ENCODE data around the gene ESYT2.
A peak's percentile ranks its signal among the peaks of the same experiment; 100 is the strongest.
"Not testable (repeated sequence)": the region's sequence is repeated elsewhere in the genome, so short reads cannot be mapped to it uniquely, and the experiment has no call there.

Gene ESYT2

DNA sequence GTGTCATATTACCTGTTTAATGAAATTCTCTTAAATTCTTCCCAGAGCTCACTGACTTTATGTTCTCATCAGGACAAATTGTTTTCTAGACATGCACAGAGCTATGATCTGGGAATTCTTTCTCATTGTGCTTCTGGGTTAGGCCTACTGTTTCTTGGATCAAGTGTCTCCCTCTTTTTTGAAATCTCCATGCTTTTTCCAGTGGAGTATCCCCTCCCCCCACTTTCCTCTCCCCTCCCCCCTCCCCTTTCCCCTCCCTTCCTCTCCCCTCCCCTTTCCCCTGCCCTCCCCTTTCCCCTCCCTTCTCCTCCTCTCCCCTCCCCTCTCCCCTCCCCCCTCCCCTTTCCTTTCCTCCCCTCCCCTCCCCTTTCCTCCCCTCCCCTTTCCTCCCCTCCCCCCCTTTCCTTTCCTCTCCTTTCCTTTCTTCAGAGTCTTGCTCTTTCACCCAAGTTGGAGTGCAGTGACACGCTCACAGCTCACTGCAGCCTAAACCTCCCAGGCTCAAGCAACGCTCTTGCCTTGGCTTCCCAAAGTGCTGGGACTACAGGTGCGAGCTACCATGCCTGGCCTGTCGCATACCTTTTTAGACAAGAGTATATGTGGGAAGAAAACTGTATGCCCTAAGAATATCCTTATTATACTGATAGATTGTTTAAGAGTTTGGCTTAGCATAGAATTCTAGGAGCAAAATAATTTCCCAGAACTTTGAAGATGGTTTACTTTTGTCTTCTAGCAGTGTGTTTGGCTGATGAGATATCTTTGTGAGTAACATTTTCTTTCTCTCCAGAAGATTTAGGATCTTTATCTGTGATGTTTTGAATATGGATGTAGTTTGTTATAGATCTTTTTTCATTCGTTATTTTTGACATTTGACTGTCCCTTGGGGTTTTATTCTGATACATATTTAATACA lies 29.5 kb upstream of the ESYT2 start:
- no peak for DNase-seq

DNA sequence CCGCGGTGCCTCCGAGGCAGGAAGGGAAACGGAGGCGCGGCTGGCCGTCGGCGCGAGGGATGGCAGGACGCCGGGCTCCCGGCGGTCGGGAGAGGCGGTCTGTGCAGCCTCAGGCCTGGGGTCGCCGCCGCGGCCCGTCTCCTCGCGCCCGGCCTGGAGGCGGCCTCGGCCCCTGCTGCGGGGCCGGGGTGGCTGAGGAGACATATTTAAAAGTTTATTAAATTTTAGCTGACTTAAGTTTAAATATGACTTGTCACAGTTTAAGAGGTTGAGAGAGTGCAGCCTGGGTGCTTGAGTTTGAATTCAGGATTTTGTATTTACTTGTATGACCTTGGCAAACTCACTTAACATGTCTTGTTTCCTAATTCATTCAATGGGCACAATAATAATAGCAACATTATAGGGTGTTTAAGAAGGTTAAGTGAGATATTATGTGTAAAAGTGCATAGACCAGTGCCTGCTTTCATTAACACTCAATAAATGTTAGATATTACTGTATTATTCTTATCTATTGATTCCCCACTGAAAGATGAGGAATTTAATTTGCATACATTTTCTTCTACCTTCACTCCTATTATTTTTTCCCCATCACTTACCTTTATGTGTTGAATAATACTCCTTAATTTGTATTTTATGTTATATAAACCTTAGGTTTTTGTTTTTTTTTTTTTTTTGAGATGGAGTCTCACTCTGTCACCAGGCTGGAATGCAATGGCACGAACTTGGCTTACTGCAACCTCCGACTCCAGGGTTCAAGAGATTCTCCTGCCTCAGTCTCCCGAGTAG lies 27.8 kb upstream of the ESYT2 start:
- no peak for DNase-seq

DNA sequence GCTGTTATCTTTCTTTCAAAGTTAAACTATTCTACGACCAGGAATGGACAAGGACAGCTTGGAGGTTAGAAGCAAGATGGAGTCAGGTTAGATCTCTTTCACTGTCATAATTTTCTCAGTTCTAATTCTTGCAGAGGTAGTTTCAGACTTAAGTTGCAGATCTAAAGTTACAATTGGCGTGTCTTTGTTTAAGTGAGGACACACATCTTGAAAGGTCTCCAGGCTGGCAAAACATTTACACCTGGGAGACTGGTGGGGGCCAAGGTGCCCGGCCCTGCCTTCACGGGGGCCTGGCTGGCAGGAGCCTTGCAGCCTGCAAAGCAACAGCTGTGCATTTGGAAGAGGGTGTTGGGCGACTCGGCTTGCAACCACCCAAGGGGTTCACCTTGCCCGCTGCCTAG lies 25.4 kb upstream of the ESYT2 start:
- DNase-seq: no peak

DNA sequence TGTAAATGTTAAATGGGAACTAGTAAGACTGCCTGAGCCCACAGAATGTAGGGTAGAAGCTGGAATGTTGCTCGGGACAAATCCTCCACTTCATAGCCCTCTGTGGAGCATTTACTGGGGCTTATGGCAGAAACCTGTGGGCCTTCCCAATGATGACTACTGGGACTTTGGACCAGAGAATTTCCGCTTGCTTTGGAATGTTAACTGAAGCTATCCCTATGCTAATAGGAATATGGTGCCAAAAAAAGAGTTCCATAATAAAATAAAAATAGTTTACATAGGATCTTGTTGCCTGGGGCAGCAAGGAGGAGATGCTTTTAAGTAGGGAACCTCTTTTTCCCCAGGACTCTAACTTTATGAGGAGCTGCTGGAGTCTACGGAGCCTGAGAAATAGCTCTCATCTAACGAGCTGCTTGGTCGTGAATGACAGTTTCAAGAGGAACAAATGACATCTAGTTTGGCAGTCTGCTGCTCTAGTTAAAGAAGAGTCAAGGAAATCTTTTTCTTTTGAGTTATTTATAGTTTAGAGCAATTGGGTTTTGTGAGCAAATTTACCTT lies 21.3 kb upstream of the ESYT2 start:
- no peak for DNase-seq

DNA sequence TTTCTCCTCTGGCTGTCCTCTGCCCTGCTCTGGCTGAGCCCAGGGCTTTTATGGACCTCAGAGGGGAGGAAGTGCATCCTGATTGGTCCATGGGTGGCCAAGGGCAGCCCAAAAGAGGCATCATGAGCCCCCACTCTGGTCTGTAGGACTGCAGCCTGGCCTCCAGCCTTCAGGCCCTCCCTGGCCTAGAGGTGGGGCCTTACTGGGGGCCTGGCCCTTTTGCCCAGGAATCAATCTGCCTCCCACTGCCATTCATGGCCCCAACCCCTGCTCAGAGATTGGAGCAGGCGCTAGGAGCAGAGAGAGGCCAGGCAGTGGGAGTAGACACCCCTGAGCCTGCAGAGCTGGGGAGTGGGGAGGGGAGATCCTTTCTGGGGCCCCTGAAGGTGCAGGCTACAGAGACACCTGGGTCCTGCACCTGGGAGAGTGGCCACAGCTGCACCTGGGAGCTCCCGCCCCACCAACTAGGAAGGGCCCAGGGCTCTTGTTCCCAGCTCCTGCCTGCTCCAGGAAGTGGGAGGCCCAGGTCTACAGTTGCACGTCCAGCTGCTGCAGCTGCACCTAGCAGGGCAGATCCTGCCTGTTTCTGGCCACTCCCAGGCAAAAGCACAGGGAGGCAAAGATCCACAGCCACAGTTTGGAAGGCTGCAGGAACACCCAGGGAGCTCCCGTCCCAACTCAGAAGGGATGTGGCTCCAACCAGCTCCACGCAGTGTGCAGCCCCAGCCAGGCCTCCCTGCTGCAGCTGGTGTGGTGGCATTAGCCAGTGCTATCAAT lies 20.6 kb upstream of the ESYT2 start:
- no peak for DNase-seq

DNA sequence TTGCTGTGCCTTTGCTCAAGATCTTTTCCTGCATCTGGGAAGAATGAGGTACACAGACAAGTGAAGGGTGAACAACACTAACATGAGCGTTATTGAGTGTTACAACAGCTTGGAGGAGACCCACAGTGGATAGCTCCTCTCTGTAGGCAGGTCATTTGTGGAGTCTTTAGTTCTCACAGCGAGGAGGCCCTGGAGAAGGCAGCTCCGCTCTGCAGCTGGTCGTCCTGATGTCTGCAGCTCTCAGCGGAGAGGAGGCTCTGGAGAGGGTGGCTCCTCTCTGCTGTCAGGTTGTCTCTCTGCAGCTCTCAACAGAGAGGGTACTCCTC lies 20.1 kb upstream of the ESYT2 start:
- no peak for DNase-seq

DNA sequence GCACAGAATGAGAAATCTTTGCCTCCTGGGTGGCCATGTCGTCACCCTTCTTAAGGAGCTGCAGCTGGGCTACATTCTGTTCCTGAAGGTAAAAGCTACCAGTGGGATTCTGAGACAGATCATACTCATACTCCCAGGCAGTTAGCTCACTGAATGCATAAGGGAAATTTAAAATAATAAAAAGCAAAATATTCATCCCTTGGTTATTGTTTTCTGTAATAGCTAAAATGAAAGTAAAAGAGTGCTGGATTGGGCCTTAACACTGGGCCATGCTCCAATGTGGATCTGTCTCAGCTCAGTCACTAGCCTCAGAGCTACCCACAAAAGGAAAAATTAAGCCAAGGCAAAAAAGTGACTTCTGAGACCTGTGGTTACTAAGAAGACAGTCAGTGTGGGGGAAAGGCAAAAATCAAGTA lies 18.1 kb upstream of the ESYT2 start:
- DNase-seq: no peak

DNA sequence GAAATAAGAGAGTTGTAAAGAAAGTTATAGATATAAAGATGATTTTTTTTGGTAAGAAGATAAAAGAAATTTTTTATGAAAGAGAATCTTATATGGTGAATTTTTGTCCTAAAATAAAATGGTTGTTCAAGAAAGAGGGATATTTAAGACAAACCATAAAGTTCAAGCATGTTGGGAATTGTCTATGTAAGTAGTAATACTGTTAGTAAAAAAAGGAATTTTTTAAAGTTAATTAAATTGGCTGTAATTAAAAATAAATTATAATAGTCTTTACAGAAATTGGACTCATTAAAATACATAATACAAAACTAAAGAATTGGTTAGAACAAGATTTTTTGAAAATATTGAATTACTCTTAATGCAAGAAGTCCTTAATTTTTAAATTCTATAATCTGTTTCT lies 17.0 kb upstream of the ESYT2 start:
- DNase-seq: no peak

DNA sequence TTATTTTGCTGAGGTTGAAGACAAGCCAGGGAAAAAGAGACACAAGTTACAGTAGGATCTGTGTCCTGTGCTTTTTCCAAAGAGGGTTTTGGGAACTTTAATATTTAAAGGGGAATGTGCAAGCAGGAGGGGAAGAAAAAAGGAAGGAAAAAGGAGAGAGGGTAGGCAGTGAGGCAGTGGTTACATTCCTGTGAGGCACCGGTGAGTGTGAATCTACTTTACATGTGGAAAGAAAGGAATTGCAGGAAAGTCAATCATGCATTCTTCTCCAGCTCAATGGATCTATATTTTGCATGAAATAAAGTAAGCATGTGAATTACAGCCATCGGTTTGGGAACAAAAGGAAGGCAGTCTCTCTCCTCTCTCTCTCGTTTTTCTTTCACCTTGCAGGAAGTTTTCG lies 14.5 kb upstream of the ESYT2 start:
- DNase-seq: no peak

DNA sequence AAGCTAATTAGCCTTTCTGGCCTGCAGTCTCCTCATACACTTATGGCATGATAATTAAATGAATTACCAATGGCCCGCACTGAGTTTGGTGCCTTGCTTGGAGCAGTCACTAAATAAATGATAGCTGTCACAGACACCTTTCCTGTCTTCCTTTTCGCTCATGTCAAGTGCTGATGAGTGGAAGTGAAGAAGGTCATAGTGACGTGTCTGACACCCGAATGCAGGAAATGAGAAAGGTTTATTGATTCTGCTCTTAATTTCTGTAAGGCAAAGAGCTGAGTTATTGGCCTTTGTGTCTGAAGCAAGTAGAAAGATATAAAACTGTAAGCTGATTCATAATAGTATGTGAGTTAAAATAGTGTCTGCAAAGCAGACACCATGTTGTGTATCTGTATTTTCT lies 13.2 kb upstream of the ESYT2 start:
- DNase-seq: no peak

DNA sequence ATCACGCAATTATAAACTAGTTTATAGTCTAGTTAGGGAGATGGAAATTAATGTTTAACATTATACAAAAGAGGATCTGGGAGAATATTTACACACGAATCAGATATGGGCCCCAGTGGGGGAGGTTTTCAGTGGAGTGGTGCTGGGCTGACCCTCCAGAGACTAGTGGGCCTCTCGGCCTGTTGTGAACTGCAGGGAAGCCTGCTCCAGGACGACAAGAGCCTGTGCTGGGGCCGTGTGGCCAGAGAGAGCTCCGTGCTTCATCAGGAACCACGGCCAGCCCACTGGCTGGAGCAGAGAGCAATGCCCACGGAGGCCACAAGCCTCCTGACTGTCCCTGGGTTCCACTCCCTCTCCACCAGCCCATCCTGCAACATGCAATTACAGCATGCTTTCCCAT lies 11.3 kb upstream of the ESYT2 start:
- no peak for DNase-seq

DNA sequence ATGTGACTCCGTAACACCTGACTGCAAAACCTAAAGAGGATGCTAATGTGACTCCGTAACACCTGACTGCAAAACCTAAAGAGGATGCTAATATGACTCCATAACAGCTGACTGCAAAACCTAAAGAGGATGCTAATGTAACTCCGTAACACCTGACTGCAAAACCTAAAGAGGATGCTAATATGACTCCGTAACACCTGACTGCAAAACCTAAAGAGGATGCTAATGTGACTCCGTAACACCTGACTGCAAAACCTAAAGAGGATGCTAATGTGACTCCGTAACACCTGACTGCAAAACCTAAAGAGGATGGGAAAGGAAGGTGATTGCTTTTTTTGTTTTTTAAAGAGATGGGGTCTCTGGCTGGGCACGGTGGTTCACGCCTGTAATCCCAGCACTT lies 9.9 kb upstream of the ESYT2 start:
- not testable (repeated sequence) for DNase-seq

DNA sequence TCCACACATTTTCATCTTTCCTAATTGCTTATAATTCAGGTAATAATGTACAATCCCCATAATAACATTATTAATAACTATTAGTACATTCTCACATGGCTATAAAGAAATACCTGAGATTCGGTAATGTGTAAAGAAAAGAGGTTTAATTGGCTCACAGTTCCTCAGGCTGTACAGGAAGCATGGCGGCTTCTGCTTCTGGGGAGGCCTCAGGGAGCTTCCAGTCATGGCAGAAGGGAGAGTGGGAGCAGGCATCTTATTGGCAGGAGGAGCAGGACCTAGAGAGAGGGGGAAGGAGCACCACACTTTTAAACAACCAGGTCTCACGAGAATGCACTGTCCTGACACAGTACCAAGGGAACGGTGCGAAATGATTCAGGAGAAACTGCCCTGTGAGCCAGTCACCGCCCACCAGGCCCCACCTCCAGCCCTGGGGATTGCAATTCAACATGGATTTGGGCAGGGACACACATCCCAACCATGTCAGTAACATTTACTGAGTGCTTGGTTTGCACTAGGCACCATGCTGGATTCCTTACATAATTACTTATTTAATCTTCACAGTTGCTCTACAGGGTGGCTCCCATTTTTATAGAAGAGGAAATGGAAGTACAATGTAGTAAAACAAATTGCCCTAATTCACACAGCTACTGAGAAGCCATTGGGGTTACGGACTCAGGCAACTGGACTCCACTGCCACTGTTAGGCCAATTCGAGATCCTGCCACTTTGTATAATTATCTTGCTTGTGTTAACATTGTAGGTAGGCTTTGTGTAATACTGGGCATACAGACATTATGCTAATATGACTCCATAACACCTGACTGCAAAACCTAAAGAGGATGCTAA lies 8.7 kb upstream of the ESYT2 start:
- no peak for DNase-seq

DNA sequence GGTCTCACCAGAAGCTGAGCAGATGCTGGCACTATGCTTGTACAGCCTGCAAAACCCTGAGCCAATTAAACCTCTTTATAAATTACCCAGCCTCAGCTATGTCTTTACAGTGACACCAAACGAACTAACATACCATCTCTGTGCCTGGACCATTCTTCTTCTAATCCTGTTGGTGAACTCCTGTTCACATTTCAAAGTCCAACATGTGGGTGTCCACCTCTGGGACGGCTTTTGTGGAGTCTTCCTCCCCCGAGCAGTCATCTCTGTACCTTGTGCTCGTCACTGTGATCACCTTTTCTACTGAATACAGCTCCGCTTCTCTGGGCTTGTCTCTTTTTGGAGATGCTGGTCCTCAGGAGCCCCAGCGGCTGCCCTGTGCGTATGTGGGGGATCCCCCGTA lies 7.4 kb upstream of the ESYT2 start:
- no peak for DNase-seq

DNA sequence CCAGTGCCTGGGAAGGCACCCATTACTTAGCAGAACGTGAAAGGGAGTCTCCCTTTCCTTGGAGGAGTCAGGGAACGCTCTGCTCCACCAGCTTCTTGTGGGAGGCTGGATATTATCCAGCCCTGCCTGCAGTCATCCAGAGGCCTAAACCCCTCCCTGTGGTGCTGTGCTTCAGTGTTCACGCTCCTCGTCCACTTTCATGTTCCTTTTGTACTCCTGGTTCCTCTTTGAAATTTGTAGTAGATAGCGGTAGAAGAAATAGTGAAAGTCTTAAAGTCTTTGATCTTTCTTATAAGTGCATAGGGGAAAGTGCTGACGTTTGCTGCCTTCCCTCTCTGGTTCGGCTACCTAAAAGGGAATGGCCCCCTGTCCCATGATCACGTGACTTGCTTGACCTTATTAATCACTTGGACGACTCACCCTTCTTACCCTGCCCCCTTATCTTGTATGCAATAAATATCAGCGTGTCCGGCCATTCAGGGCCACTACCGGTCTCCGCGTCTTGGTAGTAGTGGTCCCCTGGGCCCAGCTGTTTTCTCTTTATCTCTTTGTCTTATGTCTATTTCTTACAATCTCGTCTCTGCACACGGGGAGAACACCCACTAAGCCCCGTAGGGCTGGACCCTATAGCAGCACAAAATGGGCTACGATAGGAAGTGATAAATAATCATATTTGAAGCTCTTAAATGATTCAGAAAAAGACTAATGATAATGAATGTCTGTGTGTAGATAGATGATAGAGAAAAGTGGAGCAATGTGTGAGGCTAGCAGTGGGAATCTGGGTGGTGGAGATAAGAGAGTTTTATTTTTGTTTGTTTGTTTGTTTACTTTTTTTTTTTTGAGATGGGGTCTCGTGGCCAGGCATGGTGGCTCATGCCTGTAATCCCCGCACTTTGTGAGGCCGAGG lies 5.8 kb upstream of the ESYT2 start:
- no peak for DNase-seq

DNA sequence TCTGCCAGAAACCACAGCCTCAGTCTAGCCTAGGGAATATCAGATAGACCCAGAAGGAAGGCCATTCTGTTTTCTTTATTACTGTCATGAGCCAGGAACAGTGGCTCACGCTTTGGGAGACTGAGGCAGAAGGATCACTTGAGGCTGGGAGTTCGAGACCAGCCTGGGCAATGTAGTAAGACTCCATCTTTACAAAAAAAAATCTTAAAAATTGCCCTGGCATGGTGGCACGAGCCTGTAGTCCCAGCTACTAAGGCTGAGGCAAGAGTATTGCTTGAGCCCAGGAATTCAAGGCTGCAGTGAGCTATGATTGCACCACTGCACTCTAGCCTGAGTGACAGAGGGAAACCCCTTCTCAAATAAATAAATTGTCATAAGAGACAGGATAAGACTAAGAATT lies 3.7 kb upstream of the ESYT2 start:
- DNase-seq: no peak

DNA sequence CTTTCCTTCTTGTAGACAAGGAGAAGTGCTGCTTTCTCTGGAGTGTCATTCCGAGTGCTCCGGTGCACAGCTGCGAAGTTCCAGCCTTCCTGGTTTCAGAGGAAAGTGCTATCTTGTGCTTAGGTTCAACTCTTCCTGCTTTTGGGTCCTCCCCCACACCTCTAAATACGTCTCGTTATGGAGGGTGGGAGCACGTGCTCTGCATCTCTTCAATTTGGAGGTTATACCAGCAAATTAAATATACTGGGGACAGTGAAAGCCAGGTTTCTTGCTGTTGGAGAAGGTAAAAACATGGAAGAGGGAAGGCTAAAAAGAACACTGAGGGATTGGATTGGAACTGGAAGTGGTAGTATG lies 2.4 kb upstream of the ESYT2 start:
- no peak for DNase-seq

DNA sequence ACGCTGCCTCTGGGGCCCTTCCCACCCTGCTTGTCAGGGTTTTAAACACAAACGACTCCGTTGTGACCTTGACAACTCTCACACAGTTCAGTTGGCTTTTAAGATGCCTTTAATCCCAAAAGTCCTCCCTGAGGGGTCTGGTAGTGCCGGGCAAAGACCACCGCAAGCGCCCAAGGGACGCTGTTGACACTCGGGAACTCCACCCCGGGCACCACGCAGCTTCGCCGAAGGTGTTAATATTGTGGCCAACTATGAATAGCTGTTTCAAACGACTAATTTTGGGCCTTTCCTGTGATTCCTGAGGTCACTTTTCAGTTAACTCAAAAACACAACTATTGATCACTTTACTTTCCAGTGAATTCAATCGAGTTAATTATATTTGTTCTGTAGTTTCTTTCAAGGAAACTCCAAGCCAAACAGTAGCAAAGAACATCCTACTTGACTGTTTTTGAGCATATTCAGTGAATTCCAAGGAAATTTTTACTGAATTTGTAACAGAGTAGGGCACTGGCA lies 958 bp upstream of the ESYT2 start:
- DNase-seq: peak in 3 of 51 donors; percentile 42 to 71 (median 48)

DNA sequence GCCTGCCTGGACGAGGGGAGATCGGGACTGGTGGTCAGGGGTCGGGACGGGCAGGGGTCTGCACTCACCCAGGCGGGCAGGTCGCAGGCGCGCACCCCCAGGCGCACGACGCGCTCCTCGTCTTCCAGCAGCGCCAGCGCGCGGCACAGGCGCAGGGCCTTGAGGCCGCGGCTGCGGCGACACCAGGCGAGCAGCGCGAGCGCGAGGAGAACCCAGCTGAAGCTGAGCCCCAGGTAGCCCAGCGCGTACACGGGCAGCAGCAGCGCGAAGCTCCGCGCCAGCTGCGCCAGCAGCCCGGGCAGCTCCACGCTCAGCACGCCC lies 328 bp downstream of the ESYT2 start:
- DNase-seq: peak in 15 of 51 donors; percentile 31 to 76 (median 53)
